Measurements from ENCODE around the gene EEF2K.

DNA sequence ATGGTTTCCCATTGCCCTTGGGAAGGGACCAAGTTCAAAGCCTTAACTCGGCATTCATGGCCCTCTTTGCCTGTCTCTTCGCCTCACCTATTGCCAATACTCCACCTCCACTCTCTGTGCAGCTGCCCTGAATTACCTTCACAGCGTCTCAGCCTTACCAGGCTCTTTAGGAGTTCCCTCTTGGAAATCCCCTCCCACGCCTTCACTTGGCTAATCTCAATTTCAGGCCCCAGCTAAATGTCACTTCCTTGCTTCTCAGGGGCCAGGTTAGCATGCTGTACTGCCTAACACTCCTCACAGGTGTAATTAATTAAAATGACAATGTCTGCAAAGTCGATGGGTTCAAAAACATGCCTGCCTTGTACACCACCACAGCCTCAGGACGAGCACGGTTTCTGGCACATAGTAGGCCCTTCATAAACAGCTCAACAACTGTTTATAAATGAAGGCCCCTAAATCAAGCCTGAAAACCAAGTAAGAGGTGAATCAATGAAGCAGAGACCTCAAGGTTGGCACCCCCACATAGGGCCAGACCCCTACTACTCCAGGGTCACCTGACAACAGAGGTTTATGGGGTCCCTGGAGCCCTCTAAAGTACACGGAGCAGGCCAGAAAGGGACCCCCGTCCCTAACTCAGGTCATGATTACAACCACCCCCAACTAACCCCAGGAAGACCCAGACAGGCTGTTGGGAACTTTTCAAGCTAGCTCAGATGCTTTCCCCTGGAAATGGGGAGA, 11.2 kb upstream of the EEF2K start:
- TF ChIP-seq, protein P1, sequence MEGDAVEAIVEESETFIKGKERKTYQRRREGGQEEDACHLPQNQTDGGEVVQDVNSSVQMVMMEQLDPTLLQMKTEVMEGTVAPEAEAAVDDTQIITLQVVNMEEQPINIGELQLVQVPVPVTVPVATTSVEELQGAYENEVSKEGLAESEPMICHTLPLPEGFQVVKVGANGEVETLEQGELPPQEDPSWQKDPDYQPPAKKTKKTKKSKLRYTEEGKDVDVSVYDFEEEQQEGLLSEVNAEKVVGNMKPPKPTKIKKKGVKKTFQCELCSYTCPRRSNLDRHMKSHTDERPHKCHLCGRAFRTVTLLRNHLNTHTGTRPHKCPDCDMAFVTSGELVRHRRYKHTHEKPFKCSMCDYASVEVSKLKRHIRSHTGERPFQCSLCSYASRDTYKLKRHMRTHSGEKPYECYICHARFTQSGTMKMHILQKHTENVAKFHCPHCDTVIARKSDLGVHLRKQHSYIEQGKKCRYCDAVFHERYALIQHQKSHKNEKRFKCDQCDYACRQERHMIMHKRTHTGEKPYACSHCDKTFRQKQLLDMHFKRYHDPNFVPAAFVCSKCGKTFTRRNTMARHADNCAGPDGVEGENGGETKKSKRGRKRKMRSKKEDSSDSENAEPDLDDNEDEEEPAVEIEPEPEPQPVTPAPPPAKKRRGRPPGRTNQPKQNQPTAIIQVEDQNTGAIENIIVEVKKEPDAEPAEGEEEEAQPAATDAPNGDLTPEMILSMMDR (IDR thresholded peaks at IDR 0.05) = no peak
- no peak for TF ChIP-seq POLR2AphosphoS5 (IDR thresholded peaks at IDR 0.05)
- no peak for TF ChIP-seq POLR2A (IDR thresholded peaks at IDR 0.05)

Data from prostate gland (tissue), 2 donors.